ENCODE results near the gene KRTAP2-3.

KRTAP2-3 gene

DNA sequence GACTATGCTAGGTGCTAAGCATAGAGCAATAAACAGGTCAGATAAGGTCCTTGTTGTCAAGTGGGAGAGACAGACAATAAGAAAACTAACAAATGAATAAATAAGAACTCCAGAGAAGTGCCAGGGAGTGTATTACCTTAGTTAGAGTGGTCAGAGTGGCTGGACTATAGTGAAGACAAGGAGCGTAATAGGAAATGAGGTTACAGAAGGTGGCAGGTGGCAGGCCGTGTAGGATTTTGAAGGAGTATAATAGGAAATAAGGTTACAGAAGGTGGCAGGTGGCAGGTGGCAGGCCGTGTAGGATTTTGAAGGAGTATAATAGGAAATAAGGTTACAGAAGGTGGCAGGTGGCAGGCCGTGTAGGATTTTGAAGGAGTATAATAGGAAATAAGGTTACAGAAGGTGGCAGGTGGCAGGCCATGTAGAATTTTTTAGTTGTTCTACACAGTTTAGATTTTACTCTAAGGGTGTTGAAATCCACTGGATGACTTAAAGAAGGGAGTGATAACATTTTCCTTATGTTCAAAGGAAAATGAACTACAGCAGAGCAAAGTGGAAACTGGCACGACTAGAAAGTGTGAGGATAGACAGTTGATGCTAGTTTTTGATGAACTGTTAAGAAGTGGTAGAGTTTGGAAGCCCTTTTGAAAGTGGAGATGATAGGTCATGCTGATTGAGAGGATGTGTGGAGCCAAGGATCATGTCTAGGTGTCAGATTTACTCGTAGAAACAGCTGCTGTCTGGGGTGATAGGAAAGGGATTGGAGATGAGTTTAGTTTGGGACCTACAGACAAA lies 47.4 kb downstream of the KRTAP2-3 start:
- Histone ChIP-seq H3K4me1 (no peaks in the 10 kb centered on the region), H3K4me2 (no peak overlapping the region), H3K27me3 (no peaks in the 10 kb centered on the region), H4K20me1 (no peaks in the 10 kb centered on the region), H3K4me3 (no peak overlapping the region), H3K9me3 (no peaks in the 10 kb centered on the region), H3K9ac (no peak overlapping the region), H3K27ac (no peak overlapping the region), H3K36me3 (no peaks in the 10 kb centered on the region)
- no peak for TF ChIP-seq Cebpa-rat (IDR thresholded peaks at IDR 0.05)

- Histone ChIP-seq H3K4me1 (no peaks in the 10 kb centered on the region), H3K27ac (no peak overlapping the region), H3K27me3 (no peaks in the 10 kb centered on the region), H3K4me2 (no peak overlapping the region), H4K20me1 (no peaks in the 10 kb centered on the region), H3K36me3 (no peaks in the 10 kb centered on the region), H3K9ac (no peak overlapping the region), H3K4me3 (no peak overlapping the region), H3K9me3 (no peaks in the 10 kb centered on the region)
- TF ChIP-seq Cebpa-rat (IDR thresholded peaks at IDR 0.05), result no peak
Observed at GRCh38 chr17:41010441-41010840, 49.5 kb downstream of the KRTAP2-3 start.

DNA sequence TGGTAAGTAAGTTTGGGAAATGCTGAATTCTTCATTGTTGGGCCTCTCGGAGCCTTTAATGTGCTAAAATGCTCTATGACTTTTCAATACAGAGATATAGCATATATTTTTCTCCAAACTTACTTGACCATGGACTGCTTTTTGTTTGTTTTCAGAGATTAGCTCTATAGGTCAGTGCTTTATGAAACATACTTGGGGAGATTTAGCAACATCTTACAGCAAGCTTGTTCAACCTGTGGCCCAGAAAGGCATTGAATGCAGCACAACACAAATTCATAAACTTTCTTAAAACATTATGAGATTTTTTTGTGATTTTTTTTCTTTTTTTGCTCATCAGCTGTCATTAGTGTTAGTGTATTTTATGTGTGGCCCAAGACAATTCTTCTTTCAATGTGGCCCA lies 50.0 kb downstream of the KRTAP2-3 start:
- no peak overlapping the region for H3K4me2 ChIP-seq
- no peaks in the 10 kb centered on the region for H3K9me3 ChIP-seq
- no peaks in the 10 kb centered on the region for H3K4me1 ChIP-seq

DNA sequence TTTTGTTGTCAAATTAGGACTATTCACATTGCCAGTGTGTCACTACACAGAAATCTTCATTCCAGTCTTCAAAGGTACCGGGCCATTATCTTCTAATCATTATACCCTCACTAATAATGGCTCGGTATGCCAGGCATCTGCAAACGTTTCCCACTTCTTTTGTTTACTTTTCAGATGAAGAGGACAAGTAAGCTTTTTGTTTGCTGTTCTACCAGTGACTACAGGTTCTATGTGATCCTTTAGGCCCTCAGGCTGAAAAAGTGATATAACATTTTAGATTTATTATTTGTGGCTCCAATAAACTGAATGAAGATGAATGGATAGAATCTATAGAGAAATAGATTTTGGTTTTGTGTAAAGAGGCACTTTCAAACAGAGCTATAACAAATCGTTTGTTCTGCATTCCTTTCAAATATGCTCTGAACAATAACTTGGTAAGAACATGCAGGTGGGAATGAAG lies 50.6 kb downstream of the KRTAP2-3 start:
- Histone ChIP-seq H3K27me3 (no peaks in the 10 kb centered on the region), H3K4me1 (no peaks in the 10 kb centered on the region), H3K4me3 (no peak overlapping the region), H3K4me2 (no peak overlapping the region), H4K20me1 (no peaks in the 10 kb centered on the region), H3K9me3 (no peaks in the 10 kb centered on the region), H3K27ac (no peak overlapping the region), H3K9ac (no peak overlapping the region), H3K36me3 (no peaks in the 10 kb centered on the region)
- TF ChIP-seq Cebpa-rat (IDR thresholded peaks at IDR 0.05), result no peak

More for the DNA sequence above, 50.0 kb downstream of the KRTAP2-3 start:
- Histone ChIP-seq H3K36me3 (no peaks in the 10 kb centered on the region), H3K27me3 (no peaks in the 10 kb centered on the region), H3K9ac (no peak overlapping the region), H3K27ac (no peak overlapping the region), H4K20me1 (no peaks in the 10 kb centered on the region), H3K4me3 (no peak overlapping the region)
- no peak for TF ChIP-seq Cebpa-rat (IDR thresholded peaks at IDR 0.05)
